DMS53 (cell line): Measurements from ENCODE around the gene ANO2.
A peak's percentile ranks its signal among the peaks of the same experiment; 100 is the strongest.
"Not testable (repeated sequence)": the region's sequence is repeated elsewhere in the genome, so short reads cannot be mapped to it uniquely, and the experiment has no call there.

Experiments used
- DNase-seq: peaks from one replicate; lab custom pipeline; 2025; lab: John Stamatoyannopoulos, UW

Gene ANO2

GRCh38 chr12:5887819-5888218 lies 57.2 kb downstream of the ANO2 start:
- DNase-seq, result not testable (repeated sequence)

- no peak for DNase-seq
These were observed 60.2 kb downstream of the ANO2 start for GRCh38 chr12:5884866-5885265.

GRCh38 chr12:5884285-5884684 lies 60.8 kb downstream of the ANO2 start:
- DNase-seq, result no peak

- no peak for DNase-seq
These were observed 62.4 kb downstream of the ANO2 start for GRCh38 chr12:5882511-5883190.

- DNase-seq, result no peak
These were observed 63.4 kb downstream of the ANO2 start for GRCh38 chr12:5881666-5882065.

- no peak for DNase-seq
These were observed 63.9 kb downstream of the ANO2 start for GRCh38 chr12:5881101-5881606.

- no peak for DNase-seq
These were observed 69.2 kb downstream of the ANO2 start for GRCh38 chr12:5875851-5876250.

GRCh38 chr12:5874514-5874913 lies 70.5 kb downstream of the ANO2 start:
- DNase-seq, result no peak

GRCh38 chr12:5873281-5873919 lies 71.7 kb downstream of the ANO2 start:
- DNase-seq, result peak; percentile 81

- DNase-seq, result peak; percentile 88
These were observed 72.3 kb downstream of the ANO2 start for GRCh38 chr12:5872745-5873144.

- DNase-seq, result no peak
These were observed 73.3 kb downstream of the ANO2 start for GRCh38 chr12:5871741-5872140.

- DNase-seq, result no peak
These were observed 74.9 kb downstream of the ANO2 start for GRCh38 chr12:5870183-5870582.

GRCh38 chr12:5868625-5869295 lies 76.3 kb downstream of the ANO2 start:
- no peak for DNase-seq

GRCh38 chr12:5865397-5865796 lies 79.7 kb downstream of the ANO2 start:
- no peak for DNase-seq

GRCh38 chr12:5864972-5865371 lies 80.1 kb downstream of the ANO2 start:
- no peak for DNase-seq

- DNase-seq, result no peak
These were observed 80.8 kb downstream of the ANO2 start for GRCh38 chr12:5864301-5864700.

- DNase-seq, result no peak
These were observed 83.6 kb downstream of the ANO2 start for GRCh38 chr12:5861416-5861815.

GRCh38 chr12:5856692-5857091 lies 88.4 kb downstream of the ANO2 start:
- DNase-seq, result no peak

- DNase-seq, result no peak
These were observed 98.1 kb downstream of the ANO2 start for GRCh38 chr12:5846950-5847349.

- peak; percentile 74 for DNase-seq
These were observed 104.1 kb downstream of the ANO2 start for GRCh38 chr12:5840944-5841343.

- peak; percentile 81 for DNase-seq
These were observed 114.9 kb downstream of the ANO2 start for GRCh38 chr12:5830111-5830510.

GRCh38 chr12:5827591-5827990 lies 117.5 kb downstream of the ANO2 start:
- DNase-seq, result peak; percentile 78

- not testable (repeated sequence) for DNase-seq
These were observed 119.3 kb downstream of the ANO2 start for GRCh38 chr12:5825761-5826160.
